Peyer's patch (tissue), 4 donors: ENCODE results near the gene UMODL1.

ENCODE experiments used
- CTCF ChIP-seq, 6 experiments: fragments of 450-650 bp in 4 of 6; fragments of 200-600 bp in 2 of 6; sonication (generic) in 1 of 6; IDR thresholded peaks; one replicate each; pipeline ENCODE4 v1.5.1; 2017 to 2019; ENCODE audit warnings: antibody characterized with exemption in 6 of 6, mild to moderate bottlenecking in 3 of 6, moderate library complexity in 1 of 6
- POLR2A ChIP-seq, 2 donors: fragments of 450-650 bp; IDR thresholded peaks; one replicate each; pipeline ENCODE4 v1.5.1; 2017; ENCODE audit warnings: antibody characterized with exemption in 2 of 2, mild to moderate bottlenecking in 2 of 2, moderate library complexity in 2 of 2

- TF ChIP-seq POLR2A (IDR thresholded peaks at IDR 0.05) (no peak), CTCF (IDR thresholded peaks at IDR 0.05) (no peak)
These were observed 83.3 kb downstream of the UMODL1 start for GRCh38 chr21:42154237-42155044.
